ENCODE measurements around the gene NACC1.
A peak's percentile ranks its signal among the peaks of the same experiment; 100 is the strongest.

The NACC1 gene

DNA sequence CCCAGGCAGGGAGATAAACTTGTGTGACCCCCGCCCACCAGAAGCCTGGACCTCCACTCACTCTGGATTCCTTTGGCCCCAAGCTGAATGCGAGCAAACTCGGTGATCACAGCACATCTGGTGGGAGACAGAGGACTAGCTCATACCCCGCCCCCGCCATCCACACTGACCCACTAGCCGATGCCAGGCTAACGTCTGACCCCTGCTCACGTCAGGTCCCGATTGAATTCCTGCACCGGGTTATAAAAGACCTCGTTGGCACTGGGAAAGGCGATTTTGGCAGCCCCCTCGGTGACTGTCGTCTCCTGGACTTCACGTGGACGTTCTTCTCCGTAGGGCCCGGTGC, 2.2 kb upstream of the NACC1 start:
- no peak overlapping the region for H4K5ac ChIP-seq (ENCODE audit: low read length)
- WGBS (ENCODE audit: extremely low coverage, insufficient coverage, low lambda C conversion rate) = no CpG with 5 or more reads among the region's 18 CpGs
- no peak overlapping the region for H2AK5ac ChIP-seq (ENCODE audit: low read length)

DNA sequence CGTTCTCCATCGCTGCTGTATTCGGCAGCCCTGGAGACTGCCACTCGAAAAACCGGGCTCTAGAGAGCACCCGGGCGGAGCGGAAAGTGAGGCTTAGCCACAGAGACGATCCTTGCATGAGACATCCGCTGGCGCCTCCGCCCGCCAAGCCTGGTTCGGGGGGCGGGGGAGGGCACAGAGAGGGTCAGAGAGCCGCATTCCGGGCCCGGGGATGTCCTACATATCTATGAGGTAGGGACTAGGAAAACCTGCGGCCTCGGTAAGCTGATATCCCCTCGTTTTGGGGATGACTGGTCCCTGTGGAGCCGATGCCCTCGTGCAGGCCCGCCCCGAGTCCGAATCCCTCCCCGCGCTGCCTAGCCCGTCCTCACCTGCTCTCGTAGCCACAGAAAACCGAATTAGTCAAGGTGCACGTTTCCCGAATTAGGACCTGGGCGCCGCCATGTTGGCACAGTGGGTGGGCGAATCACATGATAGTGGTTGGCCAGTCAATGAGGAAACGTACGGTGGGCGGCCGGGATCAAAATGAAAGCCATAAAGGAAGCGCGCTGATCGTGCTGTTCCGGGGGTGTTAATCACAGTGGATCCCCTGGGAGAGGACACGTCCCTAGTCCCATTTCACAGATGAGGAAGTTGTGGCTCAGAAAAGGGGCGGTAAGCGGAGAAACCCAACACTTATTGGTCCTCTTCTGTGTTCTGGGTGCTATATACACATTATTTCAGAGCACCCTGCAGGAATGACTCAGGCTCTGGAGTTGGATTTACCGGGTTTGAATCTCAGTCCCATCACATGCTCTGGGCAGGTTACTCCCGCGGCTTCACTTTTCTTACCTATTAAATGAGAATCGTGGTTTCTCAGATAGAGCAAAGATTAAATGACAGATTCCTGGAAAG, 1.5 kb upstream of the NACC1 start, which contains the start of gene TRMT1:
Gene TRMT1 (minus strand): TSS at position 459 of the 894 bp plus-strand sequence. CDS start 341 bp downstream, at position 118.
- Histone ChIP-seq H2BK5ac (ENCODE audit: low read length) (no peak within 1 kb of the TSS), H3K4me2 (ENCODE audit: low read length) (peak within 1 kb of the TSS; percentile 86), H3K79me1 (ENCODE audit: low read length) (peaks cover 18% of the 10 kb centered on the region), H3K4me3 (ENCODE audit: low read length) (peak within 1 kb of the TSS; percentile 88), H3K27me3 (ENCODE audit: insufficient read depth, low read length, poor library complexity) (no peaks in the 10 kb centered on the region), H4K8ac (ENCODE audit: low read depth, low read length) (peak within 1 kb of the TSS; percentile 5), H3K79me2 (ENCODE audit: control insufficient read depth, insufficient read depth, low read length) (peaks cover 45% of the 10 kb centered on the region), H3K27ac (ENCODE audit: low read depth, low read length) (peak within 1 kb of the TSS; percentile 51), H3K9ac (ENCODE audit: low read length) (peak within 1 kb of the TSS; percentile 86), H3K36me3 (ENCODE audit: control insufficient read depth, insufficient read depth, low read length) (peaks cover 9% of the 10 kb centered on the region), H4K5ac (ENCODE audit: low read length) (peak within 1 kb of the TSS; percentile 77), H3K18ac (ENCODE audit: low read length) (peak within 1 kb of the TSS; percentile 21), H3K4me1 (ENCODE audit: control insufficient read depth, low read depth, low read length) (peaks cover 13% of the 10 kb centered on the region), H3K56ac (ENCODE audit: low read length) (peak within 1 kb of the TSS; percentile 95), H2BK120ac (ENCODE audit: low read depth, low read length) (no peak within 1 kb of the TSS), H2AK5ac (ENCODE audit: low read length) (peak within 1 kb of the TSS; percentile 62), H3K23ac (ENCODE audit: low read length) (no peak within 1 kb of the TSS), H2BK15ac (replicated peaks; ENCODE audit: low read depth) (no peak within 1 kb of the TSS), H3K4ac (ENCODE audit: low read depth, low read length) (no peak within 1 kb of the TSS)
- no CpG with 5 or more reads among the region's 51 CpGs for WGBS (ENCODE audit: extremely low coverage, insufficient coverage, low lambda C conversion rate)
- peak; percentile 97 for DNase-seq

More for the DNA sequence above, 2.2 kb upstream of the NACC1 start:
- H3K36me3 ChIP-seq (ENCODE audit: control insufficient read depth, insufficient read depth, low read length) = peaks cover 9% of the 10 kb centered on the region
- H3K27me3 ChIP-seq (ENCODE audit: insufficient read depth, low read length, poor library complexity) = no peaks in the 10 kb centered on the region
- peaks cover 13% of the 10 kb centered on the region for H3K4me1 ChIP-seq (ENCODE audit: control insufficient read depth, low read depth, low read length)
- H3K23ac ChIP-seq (ENCODE audit: low read length) = no peak overlapping the region
- peak overlapping the region; percentile 51 for H3K27ac ChIP-seq (ENCODE audit: low read depth, low read length)
- H4K8ac ChIP-seq (ENCODE audit: low read depth, low read length) = peak overlapping the region; percentile 5
- DNase-seq = no peak
- H2BK15ac ChIP-seq (replicated peaks; ENCODE audit: low read depth) = no peak overlapping the region
- no peak overlapping the region for H3K18ac ChIP-seq (ENCODE audit: low read length)
- H3K4ac ChIP-seq (ENCODE audit: low read depth, low read length) = no peak overlapping the region
- peak overlapping the region; percentile 86 for H3K4me2 ChIP-seq (ENCODE audit: low read length)
- peak overlapping the region; percentile 86 for H3K9ac ChIP-seq (ENCODE audit: low read length)
- H2BK120ac ChIP-seq (ENCODE audit: low read depth, low read length) = no peak overlapping the region
- no peak overlapping the region for H2BK5ac ChIP-seq (ENCODE audit: low read length)
- peaks cover 38% of the 10 kb centered on the region for H3K79me2 ChIP-seq (ENCODE audit: control insufficient read depth, insufficient read depth, low read length)
- H3K4me3 ChIP-seq (ENCODE audit: low read length) = peak overlapping the region; percentile 88
- peak overlapping the region; percentile 95 for H3K56ac ChIP-seq (ENCODE audit: low read length)
- H3K79me1 ChIP-seq (ENCODE audit: low read length) = peaks cover 17% of the 10 kb centered on the region

DNA sequence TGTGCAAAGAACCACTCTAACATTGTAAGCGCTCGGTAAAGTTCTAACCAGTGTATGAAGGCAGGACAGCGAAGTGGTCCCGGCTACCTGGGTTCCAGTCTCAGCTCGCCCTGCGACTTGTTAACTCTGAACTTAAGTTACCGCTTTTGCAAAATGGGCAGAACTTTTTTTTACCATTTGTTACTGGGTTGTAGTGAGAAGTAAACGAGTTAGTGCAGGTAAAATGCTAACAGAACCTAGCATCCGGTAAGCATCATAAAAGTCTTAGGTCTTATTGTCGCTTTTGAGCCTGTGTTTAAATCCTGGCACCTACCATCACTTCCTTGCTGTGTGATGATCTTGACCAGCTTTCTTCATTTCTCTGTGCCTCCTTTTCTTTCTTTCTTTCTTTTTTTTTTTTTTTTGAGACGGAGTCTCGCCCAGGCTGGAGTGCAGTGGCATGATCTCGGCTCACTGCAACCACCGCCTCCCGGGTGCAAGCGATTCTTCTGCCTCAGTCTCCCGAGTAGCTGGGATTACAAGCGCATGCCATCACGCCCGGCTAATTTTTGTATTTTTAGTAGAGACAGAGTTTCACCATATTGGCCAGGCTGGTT, 790 bp upstream of the NACC1 start:
- Histone ChIP-seq H2BK5ac (ENCODE audit: low read length) (no peak overlapping the region), H3K9ac (ENCODE audit: low read length) (peak overlapping the region; percentile 58), H4K5ac (ENCODE audit: low read length) (peak overlapping the region; percentile 77), H2BK15ac (replicated peaks; ENCODE audit: low read depth) (no peak overlapping the region), H3K4me2 (ENCODE audit: low read length) (peak overlapping the region; percentile 42), H3K23ac (ENCODE audit: low read length) (no peak overlapping the region), H3K27me3 (ENCODE audit: insufficient read depth, low read length, poor library complexity) (no peaks in the 10 kb centered on the region), H3K79me1 (ENCODE audit: low read length) (peaks cover 25% of the 10 kb centered on the region), H3K18ac (ENCODE audit: low read length) (no peak overlapping the region), H2BK120ac (ENCODE audit: low read depth, low read length) (no peak overlapping the region), H4K8ac (ENCODE audit: low read depth, low read length) (no peak overlapping the region), H3K4me3 (ENCODE audit: low read length) (no peak overlapping the region), H2AK5ac (ENCODE audit: low read length) (peak overlapping the region; percentile 62), H3K79me2 (ENCODE audit: control insufficient read depth, insufficient read depth, low read length) (peaks cover 52% of the 10 kb centered on the region), H3K56ac (ENCODE audit: low read length) (peak overlapping the region; percentile 83), H3K4me1 (ENCODE audit: control insufficient read depth, low read depth, low read length) (peaks cover 13% of the 10 kb centered on the region), H3K36me3 (ENCODE audit: control insufficient read depth, insufficient read depth, low read length) (peaks cover 12% of the 10 kb centered on the region), H3K4ac (ENCODE audit: low read depth, low read length) (no peak overlapping the region), H3K27ac (ENCODE audit: low read depth, low read length) (no peak overlapping the region)
- WGBS (ENCODE audit: extremely low coverage, insufficient coverage, low lambda C conversion rate) = no CpG with 5 or more reads among the region's 20 CpGs
- DNase-seq = no peak

DNA sequence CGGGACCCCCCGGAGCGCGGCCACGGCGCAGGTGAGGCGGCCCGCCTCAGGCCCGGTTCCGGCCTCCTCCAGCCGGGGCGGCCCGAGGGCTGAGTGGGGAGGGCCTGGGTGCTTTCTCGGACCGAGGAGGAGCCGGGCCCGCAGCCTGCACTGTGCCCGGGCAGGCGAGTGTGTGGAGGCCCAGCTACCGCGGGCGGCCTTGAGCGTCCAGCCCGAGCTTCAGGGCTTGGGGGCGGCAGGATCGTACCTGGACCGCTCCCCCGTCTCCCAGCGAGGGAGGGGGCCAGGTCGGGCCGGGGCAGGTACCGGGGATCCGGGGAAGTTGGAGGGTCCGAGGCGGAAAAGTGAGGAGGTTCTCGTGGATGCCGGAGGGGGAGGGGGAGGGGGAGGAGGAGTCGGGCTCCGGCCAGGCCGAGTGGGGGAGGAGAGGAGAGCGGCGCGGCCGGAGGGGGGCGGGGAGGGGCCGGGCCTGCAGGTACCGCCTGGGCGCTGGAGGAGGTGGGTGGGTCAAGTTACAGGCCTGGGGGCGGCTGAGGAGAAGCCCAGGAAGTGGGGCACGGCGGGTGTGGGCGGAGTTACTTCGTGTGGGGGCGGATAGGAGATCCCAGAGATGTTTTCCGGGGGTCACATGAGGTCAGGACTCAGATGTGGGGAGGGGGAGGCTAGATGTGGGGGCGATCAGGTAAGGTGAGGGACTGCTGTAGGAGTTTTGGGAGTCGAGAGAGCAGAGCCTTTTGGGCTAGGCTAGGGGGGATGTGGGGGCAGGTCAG, 545 bp downstream of the NACC1 start:
- peak overlapping the region; percentile 98 for H2BK120ac ChIP-seq (ENCODE audit: low read depth, low read length)
- H3K56ac ChIP-seq (ENCODE audit: low read length) = peak overlapping the region; percentile 99
- H3K27me3 ChIP-seq (ENCODE audit: insufficient read depth, low read length, poor library complexity) = no peaks in the 10 kb centered on the region
- no CpG with 5 or more reads among the region's 57 CpGs for WGBS (ENCODE audit: extremely low coverage, insufficient coverage, low lambda C conversion rate)
- peaks cover 25% of the 10 kb centered on the region for H3K79me1 ChIP-seq (ENCODE audit: low read length)
- no peak overlapping the region for H2BK15ac ChIP-seq (replicated peaks; ENCODE audit: low read depth)
- peak overlapping the region; percentile 97 for H2BK5ac ChIP-seq (ENCODE audit: low read length)
- H3K23ac ChIP-seq (ENCODE audit: low read length) = no peak overlapping the region
- H3K9ac ChIP-seq (ENCODE audit: low read length) = peak overlapping the region; percentile 99
- DNase-seq = peak; percentile 94
- peak overlapping the region; percentile 99 for H3K18ac ChIP-seq (ENCODE audit: low read length)
- H3K4me3 ChIP-seq (ENCODE audit: low read length) = peak overlapping the region; percentile 95
- H3K4me1 ChIP-seq (ENCODE audit: control insufficient read depth, low read depth, low read length) = peaks cover 13% of the 10 kb centered on the region
- no peak overlapping the region for H2AK5ac ChIP-seq (ENCODE audit: low read length)
- H3K27ac ChIP-seq (ENCODE audit: low read depth, low read length) = peak overlapping the region; percentile 98
- H3K4me2 ChIP-seq (ENCODE audit: low read length) = peak overlapping the region; percentile 69
- peaks cover 6% of the 10 kb centered on the region for H3K36me3 ChIP-seq (ENCODE audit: control insufficient read depth, insufficient read depth, low read length)
- H3K79me2 ChIP-seq (ENCODE audit: control insufficient read depth, insufficient read depth, low read length) = peaks cover 65% of the 10 kb centered on the region
- H3K4ac ChIP-seq (ENCODE audit: low read depth, low read length) = peak overlapping the region; percentile 100
- no peak overlapping the region for H4K5ac ChIP-seq (ENCODE audit: low read length)
- peak overlapping the region; percentile 97 for H4K8ac ChIP-seq (ENCODE audit: low read depth, low read length)

DNA sequence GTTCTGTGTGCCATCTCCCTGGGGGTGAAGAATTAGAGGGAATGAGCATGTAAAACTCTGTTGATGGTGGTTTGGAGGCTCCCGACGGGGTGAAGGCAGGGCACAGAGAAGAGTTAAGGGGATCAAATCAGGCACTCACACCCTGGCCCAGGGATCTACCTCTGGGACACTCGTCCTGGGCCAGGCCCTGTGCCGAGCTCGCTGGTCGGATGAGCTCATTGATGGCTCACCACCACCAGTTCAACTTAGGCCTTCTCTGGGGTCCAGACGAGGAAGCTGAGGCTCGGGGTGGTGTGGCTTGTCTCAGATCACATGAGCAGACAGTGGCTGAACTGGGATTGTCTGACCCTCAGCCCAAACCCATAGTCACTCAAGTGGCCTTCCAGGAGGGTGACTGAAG, 1.6 kb downstream of the NACC1 start:
- Histone ChIP-seq H3K36me3 (ENCODE audit: control insufficient read depth, insufficient read depth, low read length) (peaks cover 6% of the 10 kb centered on the region), H3K4me3 (ENCODE audit: low read length) (no peak overlapping the region), H2BK5ac (ENCODE audit: low read length) (no peak overlapping the region), H3K79me2 (ENCODE audit: control insufficient read depth, insufficient read depth, low read length) (peaks cover 74% of the 10 kb centered on the region), H2BK15ac (replicated peaks; ENCODE audit: low read depth) (no peak overlapping the region), H3K23ac (ENCODE audit: low read length) (no peak overlapping the region), H3K4me2 (ENCODE audit: low read length) (peak overlapping the region; percentile 69), H3K4ac (ENCODE audit: low read depth, low read length) (no peak overlapping the region), H3K4me1 (ENCODE audit: control insufficient read depth, low read depth, low read length) (peaks cover 13% of the 10 kb centered on the region), H2AK5ac (ENCODE audit: low read length) (no peak overlapping the region), H2BK120ac (ENCODE audit: low read depth, low read length) (no peak overlapping the region), H3K18ac (ENCODE audit: low read length) (no peak overlapping the region), H4K8ac (ENCODE audit: low read depth, low read length) (no peak overlapping the region), H3K27me3 (ENCODE audit: insufficient read depth, low read length, poor library complexity) (no peaks in the 10 kb centered on the region), H4K5ac (ENCODE audit: low read length) (no peak overlapping the region), H3K56ac (ENCODE audit: low read length) (peak overlapping the region; percentile 83), H3K9ac (ENCODE audit: low read length) (peak overlapping the region; percentile 73), H3K79me1 (ENCODE audit: low read length) (peaks cover 27% of the 10 kb centered on the region), H3K27ac (ENCODE audit: low read depth, low read length) (no peak overlapping the region)
- no CpG with 5 or more reads among the region's 8 CpGs for WGBS (ENCODE audit: extremely low coverage, insufficient coverage, low lambda C conversion rate)
- no peak for DNase-seq

Data from mesendoderm (in vitro differentiated cells).